Amygdala (tissue), 56 donors: ENCODE measurements around the gene ZNF777.

Experiments used
- DNase-seq, 56 donors: peaks; one replicate each; lab custom pipeline; 2025; lab: John Stamatoyannopoulos, UW

The ZNF777 gene

GRCh38 chr7:149477494-149478443 lies 16.9 kb upstream of the ZNF777 start:
- DNase-seq, result peak in 1 of 56 donors; percentile 24

- DNase-seq, result no peak
Measured at GRCh38 chr7:149476791-149477190, 15.9 kb upstream of the ZNF777 start.

GRCh38 chr7:149475121-149476045 lies 14.5 kb upstream of the ZNF777 start:
- DNase-seq, result no peak

- no peak for DNase-seq
Measured at GRCh38 chr7:149474309-149475120, 13.7 kb upstream of the ZNF777 start.

GRCh38 chr7:149473251-149473650 lies 12.4 kb upstream of the ZNF777 start:
- DNase-seq, result no peak

- no peak for DNase-seq
Measured at GRCh38 chr7:149471289-149471953, 10.6 kb upstream of the ZNF777 start.

- no peak for DNase-seq
Measured at GRCh38 chr7:149469806-149470205, 8.9 kb upstream of the ZNF777 start.

- DNase-seq, result no peak
Measured at GRCh38 chr7:149468208-149468607, 7.3 kb upstream of the ZNF777 start.

GRCh38 chr7:149467321-149467859 lies 6.5 kb upstream of the ZNF777 start:
- no peak for DNase-seq

- no peak for DNase-seq
Measured at GRCh38 chr7:149466364-149466763, 5.5 kb upstream of the ZNF777 start.

GRCh38 chr7:149463500-149464161 lies 2.8 kb upstream of the ZNF777 start:
- no peak for DNase-seq

- no peak for DNase-seq
Measured at GRCh38 chr7:149462101-149462520, 1.2 kb upstream of the ZNF777 start.

- DNase-seq, result no peak
Measured at GRCh38 chr7:149459540-149460452, 1.1 kb downstream of the ZNF777 start.

GRCh38 chr7:149459201-149459539 lies 1.7 kb downstream of the ZNF777 start:
- no peak for DNase-seq

GRCh38 chr7:149458235-149458634 lies 2.6 kb downstream of the ZNF777 start:
- DNase-seq, result no peak

GRCh38 chr7:149457766-149458165 lies 3.1 kb downstream of the ZNF777 start:
- no peak for DNase-seq

GRCh38 chr7:149456506-149457421 lies 4.1 kb downstream of the ZNF777 start:
- no peak for DNase-seq
